ENCODE results near the gene ANTXR1. TPM values are rescaled to one million over a fixed set of nuclear protein-coding genes. Genes with fewer than 3 reads are reported as not detected.

ANTXR1 gene
- total RNA-seq, 1 experiment from 2014 or later = 48.3 TPM

- BruUV-seq (replicated peaks) = no TSS peak
- CTCF ChIA-PET = no interaction called here
- DNase-seq = no peak
These were observed 103.5 kb downstream of the ANTXR1 start for GRCh38 chr2:69116438-69116837.

DNA sequence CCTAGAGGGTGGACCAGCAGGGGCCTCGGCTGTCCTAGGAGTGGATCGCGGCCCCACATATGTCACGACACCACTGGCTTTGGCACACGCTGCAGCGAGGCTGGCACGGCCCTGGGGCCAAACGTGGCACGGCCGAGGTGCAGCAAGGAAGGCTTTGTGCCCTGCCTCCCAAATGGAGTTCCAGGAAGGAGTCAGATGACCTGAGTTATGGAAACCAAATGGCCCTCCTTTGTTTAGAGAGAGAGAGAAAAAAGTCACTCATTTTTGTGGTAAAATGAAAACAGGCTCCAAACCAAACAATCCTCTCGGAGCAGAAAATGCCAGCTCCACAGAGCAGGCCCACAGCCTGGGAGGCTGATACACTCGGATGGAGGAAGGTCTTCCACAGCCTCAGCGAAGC, 105.6 kb downstream of the ANTXR1 start:
- Histone ChIP-seq H3F3A (ENCODE audit: insufficient read depth, low read depth) (no peaks in the 10 kb centered on the region), H3K27ac (no peak overlapping the region)

More at GRCh38 chr2:69116438-69116837, 103.5 kb downstream of the ANTXR1 start:
- Histone ChIP-seq H3K9me2 (ENCODE audit: insufficient read depth) (no peaks in the 10 kb centered on the region), H3K9me3 (ENCODE audit: insufficient read depth, low read depth) (no peaks in the 10 kb centered on the region), H3K27me3 (ENCODE audit: insufficient read depth, low read depth) (no peaks in the 10 kb centered on the region), H3K4me2 (no peak overlapping the region), H3K36me3 (ENCODE audit: low read depth) (no peaks in the 10 kb centered on the region), H3F3A (ENCODE audit: insufficient read depth, low read depth) (no peaks in the 10 kb centered on the region), H3K27ac (no peak overlapping the region), H4K20me1 (ENCODE audit: insufficient read depth) (no peaks in the 10 kb centered on the region), H3K79me2 (ENCODE audit: low read depth) (no peaks in the 10 kb centered on the region), H3K4me3 (no peak overlapping the region), H3K4me1 (replicated peaks; ENCODE audit: insufficient read depth) (no peaks in the 10 kb centered on the region), H2AFZ (no peak overlapping the region)
- POLR2A ChIA-PET (ENCODE audit: unreplicated experiment) = no interaction called here
- no peak for TF ChIP-seq EZH2 (IDR thresholded peaks at IDR 0.05; ENCODE audit: low read depth)
- TF ChIP-seq, protein P1, sequence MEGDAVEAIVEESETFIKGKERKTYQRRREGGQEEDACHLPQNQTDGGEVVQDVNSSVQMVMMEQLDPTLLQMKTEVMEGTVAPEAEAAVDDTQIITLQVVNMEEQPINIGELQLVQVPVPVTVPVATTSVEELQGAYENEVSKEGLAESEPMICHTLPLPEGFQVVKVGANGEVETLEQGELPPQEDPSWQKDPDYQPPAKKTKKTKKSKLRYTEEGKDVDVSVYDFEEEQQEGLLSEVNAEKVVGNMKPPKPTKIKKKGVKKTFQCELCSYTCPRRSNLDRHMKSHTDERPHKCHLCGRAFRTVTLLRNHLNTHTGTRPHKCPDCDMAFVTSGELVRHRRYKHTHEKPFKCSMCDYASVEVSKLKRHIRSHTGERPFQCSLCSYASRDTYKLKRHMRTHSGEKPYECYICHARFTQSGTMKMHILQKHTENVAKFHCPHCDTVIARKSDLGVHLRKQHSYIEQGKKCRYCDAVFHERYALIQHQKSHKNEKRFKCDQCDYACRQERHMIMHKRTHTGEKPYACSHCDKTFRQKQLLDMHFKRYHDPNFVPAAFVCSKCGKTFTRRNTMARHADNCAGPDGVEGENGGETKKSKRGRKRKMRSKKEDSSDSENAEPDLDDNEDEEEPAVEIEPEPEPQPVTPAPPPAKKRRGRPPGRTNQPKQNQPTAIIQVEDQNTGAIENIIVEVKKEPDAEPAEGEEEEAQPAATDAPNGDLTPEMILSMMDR (conservative IDR thresholded peaks at IDR 0.05) = no peak
- intact Hi-C loops (cut with micrococcal nuclease; ENCODE audit: unreplicated experiment) = no loop called here

DNA sequence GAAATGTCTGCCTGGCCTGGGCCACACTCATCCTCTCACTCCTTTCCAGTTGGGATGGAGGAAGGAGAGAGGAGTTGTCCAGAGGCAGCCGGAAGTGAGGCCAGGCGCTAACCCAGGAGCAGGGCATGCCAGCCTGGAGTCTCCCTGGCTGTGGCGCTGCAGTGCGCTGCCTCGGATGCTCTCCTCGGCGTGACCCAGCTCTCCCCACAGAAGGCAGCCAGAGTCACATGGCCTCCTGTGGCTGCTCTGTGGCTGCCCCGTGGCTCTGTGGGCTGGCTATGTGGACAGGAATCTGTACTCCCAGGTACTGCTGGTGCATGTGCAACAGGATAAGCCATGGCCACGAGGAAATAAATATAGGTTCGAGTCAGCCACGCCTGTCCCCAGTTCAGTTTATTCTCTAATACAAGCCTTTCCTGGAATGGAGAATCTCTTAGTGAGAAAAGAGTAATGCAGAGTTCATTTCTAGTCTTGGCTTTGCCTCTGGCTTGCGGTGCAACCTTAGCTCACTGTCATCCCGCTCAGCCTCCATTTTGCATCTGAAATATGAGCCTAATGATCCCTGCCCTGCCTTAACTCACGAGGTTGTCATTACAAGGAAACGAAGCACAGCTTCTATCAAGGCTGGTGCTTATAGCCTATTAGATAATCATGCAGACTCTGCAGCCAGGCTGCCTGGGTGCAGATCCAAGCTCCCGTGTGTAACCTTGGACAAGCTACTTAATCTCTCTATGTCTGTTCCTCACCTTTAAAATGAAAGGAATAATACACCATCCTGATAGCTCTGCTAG, 106.3 kb downstream of the ANTXR1 start:
- intact Hi-C loops (cut with micrococcal nuclease; ENCODE audit: unreplicated experiment) = no loop called here

More for the DNA sequence above, 105.6 kb downstream of the ANTXR1 start:
- no peaks in the 10 kb centered on the region for H3K9me3 ChIP-seq (ENCODE audit: insufficient read depth, low read depth)
- no peak overlapping the region for H2AFZ ChIP-seq
- no TSS peak for BruUV-seq (replicated peaks)
- intact Hi-C loops (cut with micrococcal nuclease; ENCODE audit: unreplicated experiment) = no loop called here
- H3K79me2 ChIP-seq (ENCODE audit: low read depth) = no peaks in the 10 kb centered on the region
- ChIA-PET CTCF (no interaction called here), POLR2A (ENCODE audit: unreplicated experiment) (interaction anchor here (0.5 kb wide), 1 partner anchor 17 kb away, joined by 3 read pairs; no protein-coding TSS in a partner anchor)
- no peak for DNase-seq
- no peak overlapping the region for H3K4me3 ChIP-seq
- no peaks in the 10 kb centered on the region for H3K36me3 ChIP-seq (ENCODE audit: low read depth)
- H3K4me1 ChIP-seq (replicated peaks; ENCODE audit: insufficient read depth) = no peaks in the 10 kb centered on the region
- no peaks in the 10 kb centered on the region for H3K9me2 ChIP-seq (ENCODE audit: insufficient read depth)
- H3K4me2 ChIP-seq = no peak overlapping the region
- H3K27me3 ChIP-seq (ENCODE audit: insufficient read depth, low read depth) = no peaks in the 10 kb centered on the region
- H4K20me1 ChIP-seq (ENCODE audit: insufficient read depth) = no peaks in the 10 kb centered on the region
- TF ChIP-seq, protein P1 (conservative IDR thresholded peaks at IDR 0.05) = no peak
- TF ChIP-seq EZH2 (IDR thresholded peaks at IDR 0.05; ENCODE audit: low read depth) = no peak

More for the DNA sequence above, 106.3 kb downstream of the ANTXR1 start:
- Histone ChIP-seq H3K79me2 (ENCODE audit: low read depth) (no peaks in the 10 kb centered on the region), H3K9me2 (ENCODE audit: insufficient read depth) (no peaks in the 10 kb centered on the region), H3K4me1 (replicated peaks; ENCODE audit: insufficient read depth) (no peaks in the 10 kb centered on the region), H3K9me3 (ENCODE audit: insufficient read depth, low read depth) (no peaks in the 10 kb centered on the region), H3K4me2 (no peak overlapping the region), H3K4me3 (no peak overlapping the region), H3K27ac (no peak overlapping the region), H4K20me1 (ENCODE audit: insufficient read depth) (no peaks in the 10 kb centered on the region), H2AFZ (no peak overlapping the region), H3F3A (ENCODE audit: insufficient read depth, low read depth) (no peaks in the 10 kb centered on the region), H3K27me3 (ENCODE audit: insufficient read depth, low read depth) (no peaks in the 10 kb centered on the region), H3K36me3 (ENCODE audit: low read depth) (no peaks in the 10 kb centered on the region)
- POLR2A ChIA-PET (ENCODE audit: unreplicated experiment) = interaction anchor here (0.5 kb wide), 1 partner anchor 18 kb away, joined by 3 read pairs; no protein-coding TSS in a partner anchor
- TF ChIP-seq, protein P1 (conservative IDR thresholded peaks at IDR 0.05) = no peak
- no peak for TF ChIP-seq EZH2 (IDR thresholded peaks at IDR 0.05; ENCODE audit: low read depth)
- no TSS peak for BruUV-seq (replicated peaks)
- no peak for DNase-seq
- CTCF ChIA-PET = no interaction called here
